Gastrocnemius medialis (tissue), 4 donors: Measurements from ENCODE around the gene LACTBL1.
"Not testable (repeated sequence)": the region's sequence is repeated elsewhere in the genome, so short reads cannot be mapped to it uniquely, and the experiment has no call there.

Source experiments
- CTCF ChIP-seq, 5 experiments: fragments of 450-650 bp in 3 of 5; fragments of 200-600 bp in 2 of 5; sonication (generic) in 2 of 5; IDR thresholded peaks in 4 of 5; conservative IDR thresholded peaks in 1 of 5; 1 replicate in 4 of 5; 2 replicates in 1 of 5; pipeline ENCODE4 v1.5.1; 2016 to 2019; ENCODE audit warnings: antibody characterized with exemption in 5 of 5, mild to moderate bottlenecking in 3 of 5, moderate library complexity in 3 of 5
- POLR2A ChIP-seq, 2 donors: fragments of 450-650 bp; IDR thresholded peaks; one replicate each; pipeline ENCODE4 v1.6.1; 2017; ENCODE audit warnings: antibody characterized with exemption in 2 of 2, mild to moderate bottlenecking in 2 of 2, moderate library complexity in 2 of 2

DNA sequence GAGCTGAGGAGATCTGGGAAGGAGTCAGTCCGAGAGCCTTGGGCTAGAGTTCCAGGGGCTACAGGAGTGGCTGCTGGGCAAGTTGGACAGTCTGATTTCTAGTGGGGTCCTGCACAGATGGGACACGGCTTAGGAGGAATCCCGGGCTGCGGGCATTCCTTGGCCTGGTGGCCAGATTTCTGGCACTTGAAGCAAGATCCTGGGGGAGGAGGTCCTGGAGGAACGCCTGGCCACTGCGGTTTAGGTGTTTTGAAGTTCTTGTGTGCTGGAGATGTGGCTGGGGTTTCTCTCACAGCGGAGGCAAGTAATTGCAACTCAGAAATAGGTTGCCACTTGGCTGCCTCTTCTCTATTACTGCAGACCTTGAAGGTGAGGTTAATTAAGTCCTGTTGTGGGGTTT is 29.6 kb upstream of the LACTBL1 start:
- not testable (repeated sequence) for TF ChIP-seq POLR2A (IDR thresholded peaks at IDR 0.05); CTCF (IDR thresholded peaks at IDR 0.05 in 4 of 5, conservative IDR thresholded peaks at IDR 0.05 in 1 of 5)
